Left colon (tissue), 2 donors: ENCODE results near the gene SLC39A11. TPM values are rescaled to one million over a fixed set of nuclear protein-coding genes. Genes with fewer than 3 reads are reported as not detected.
A peak's percentile ranks its signal among the peaks of the same experiment; 100 is the strongest.
"Not testable (repeated sequence)": the region's sequence is repeated elsewhere in the genome, so short reads cannot be mapped to it uniquely, and the experiment has no call there.

Experiments used
- ATAC-seq: fragments of 200-7000 bp; cut with Tn5 transposase; one replicate; pipeline ENCODE4 v1.9.1; 2020; ENCODE audit warnings: mild to moderate bottlenecking, moderate library complexity
- DNase-seq, 2 donors: peaks; one replicate each; pipeline ENCODE4 v3.0.0-alpha.2; 2020
- intact Hi-C, 2 donors: fragments of 100-400 bp; cut with DNase I in 1 of 2; cut with micrococcal nuclease in 1 of 2; formaldehyde crosslinking; loops; one replicate each; pipeline versions ENCODE4 v1.11.2 to v1.14.0; 2022; cut with DNase I, micrococcal nuclease
- total RNA-seq, 2 donors: library from RNA; stranded (reverse); fragmentation: NEBNext Ultra II Directional; extraction: Animal tissue kit (Norgen Biotek cat#: 25700); gene quantifications; one replicate each; pipeline ENCODE4 v1.2.1, GENCODE V29; 2021
- donor health status: DM: no; HTN: no; CAD: no.
- donor health status: DM: yes; HTN: yes; CAD: no.

Gene SLC39A11
- total RNA-seq, 2 donors from 2014 or later: 67.4 to 89.8 TPM

DNA sequence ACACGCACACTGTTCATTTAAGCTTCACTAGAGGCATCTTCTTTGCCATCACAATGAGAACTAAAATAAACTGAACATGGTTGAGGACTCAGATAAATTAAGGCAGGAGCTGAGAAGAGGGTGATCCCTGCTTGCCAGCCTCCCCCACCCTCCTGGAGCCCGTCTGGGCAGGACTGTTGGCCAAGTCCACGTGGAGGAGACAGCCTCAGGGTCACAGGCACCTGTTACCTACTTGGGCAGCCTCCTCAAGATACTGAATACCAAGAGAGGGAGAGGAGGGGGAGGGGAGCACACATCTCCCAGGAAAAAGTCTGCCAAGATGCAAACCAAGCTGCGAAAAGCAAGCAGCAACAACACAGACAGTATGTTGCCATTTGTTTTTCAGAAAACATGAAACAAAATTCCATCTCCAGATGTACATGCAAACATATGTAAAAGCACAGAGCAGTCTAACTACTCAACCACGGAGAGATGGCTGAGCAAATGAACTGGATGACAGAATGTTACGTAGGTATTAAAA is 67.4 kb downstream of the SLC39A11 start:
- intact Hi-C loops: no loop called here
- ATAC-seq (no peak), DNase-seq (no peak)

- no peak for ATAC-seq
- DNase-seq: no peak
- intact Hi-C loops: no loop called here
These were observed 68.7 kb downstream of the SLC39A11 start for GRCh38 chr17:73023759-73024158.

DNA sequence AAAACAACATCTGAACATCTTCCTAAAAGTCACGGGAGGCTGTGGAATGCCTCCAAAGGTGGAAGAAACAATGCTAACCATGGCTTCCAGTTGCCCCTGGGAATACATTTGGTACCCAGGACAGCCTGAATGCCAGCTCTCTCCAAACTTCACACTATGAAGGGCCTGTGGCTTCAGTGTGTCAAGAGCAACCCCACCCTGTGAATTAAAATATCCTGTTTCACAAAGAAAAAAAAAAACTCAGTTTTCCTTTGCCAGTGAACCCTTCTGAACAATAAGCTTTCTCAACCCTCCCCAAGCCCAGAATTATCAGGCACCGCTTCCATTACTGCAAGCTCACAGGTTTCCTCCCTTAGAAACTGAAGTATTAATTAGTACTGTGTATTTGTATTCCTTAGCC is 69.8 kb downstream of the SLC39A11 start:
- intact Hi-C loops: no loop called here
- DNase-seq: no peak
- no peak for ATAC-seq

DNA sequence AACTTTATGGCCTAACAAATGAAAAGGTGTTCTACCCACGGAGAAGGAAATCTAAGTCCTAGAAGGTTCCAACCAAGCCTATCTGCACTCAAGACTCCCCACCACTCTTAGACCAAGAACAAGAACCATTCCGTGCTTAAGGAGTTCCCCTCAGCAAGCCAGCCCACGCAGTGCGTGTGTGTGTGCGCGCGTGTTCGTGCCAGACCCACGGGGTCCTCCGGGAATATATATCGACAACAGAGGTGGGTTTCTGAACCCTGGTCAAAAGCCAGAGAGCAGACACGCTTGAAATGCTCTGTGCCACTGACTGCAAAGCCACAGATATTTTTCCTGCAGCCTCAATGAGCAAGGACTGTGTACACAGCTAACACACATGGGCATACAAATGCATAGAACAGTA is 70.7 kb downstream of the SLC39A11 start:
- ATAC-seq (no peak), DNase-seq (no peak)
- intact Hi-C loops: no loop called here

- DNase-seq (no peak), ATAC-seq (no peak)
- intact Hi-C loops: no loop called here
These were observed 72.4 kb downstream of the SLC39A11 start for GRCh38 chr17:73020110-73020509.

GRCh38 chr17:73018599-73018998 is 73.9 kb downstream of the SLC39A11 start:
- no peak for DNase-seq
- no peak for ATAC-seq
- intact Hi-C loops: no loop called here

DNA sequence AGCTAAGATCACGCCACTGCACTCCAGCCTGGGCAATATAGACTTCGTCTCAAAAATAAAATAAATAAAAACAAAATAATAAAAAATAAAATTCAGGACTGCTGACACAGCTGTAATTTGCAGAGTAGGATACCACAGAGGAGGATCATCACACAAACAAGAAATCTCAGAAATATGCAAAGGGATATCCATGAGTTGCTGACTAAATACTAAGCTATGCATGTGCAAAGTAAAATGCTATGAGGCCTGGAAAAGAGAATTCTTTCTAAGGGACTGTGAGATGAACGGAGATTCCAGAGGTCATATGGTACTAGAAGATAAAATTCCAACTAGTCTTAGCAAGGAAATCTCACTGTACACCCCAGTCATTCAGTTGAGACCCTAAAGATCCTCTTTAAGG is 74.8 kb downstream of the SLC39A11 start:
- ATAC-seq (no peak), DNase-seq (no peak)
- intact Hi-C loops: no loop called here

DNA sequence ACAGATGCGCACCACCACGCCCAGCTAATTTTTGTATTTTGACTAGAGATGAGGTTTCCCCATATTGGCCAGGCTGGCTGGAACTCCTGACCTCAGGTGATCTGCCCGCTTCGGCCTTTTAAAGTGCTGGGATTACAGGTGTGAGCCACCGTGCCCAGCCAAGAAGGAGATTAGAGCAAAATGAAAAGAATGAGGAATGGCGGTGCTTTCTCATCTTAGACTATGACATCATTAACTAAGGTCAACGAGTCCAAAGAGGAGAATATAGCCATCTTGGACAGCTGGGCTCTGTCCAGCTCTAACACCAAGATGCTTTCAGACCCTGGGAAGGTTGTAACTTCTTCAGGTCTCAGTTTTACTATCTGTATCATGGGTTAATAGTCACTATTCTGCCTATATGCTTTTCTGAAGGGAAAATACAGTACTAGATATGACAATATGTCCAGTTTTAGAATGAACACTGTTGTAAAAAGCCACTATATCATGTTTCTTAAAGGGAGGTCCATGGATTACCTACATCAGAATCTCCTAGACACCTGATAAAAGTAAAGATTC is 76.7 kb downstream of the SLC39A11 start:
- intact Hi-C loops: no loop called here
- ATAC-seq (no peak), DNase-seq (no peak)

- intact Hi-C loops: no loop called here
- no peak for DNase-seq
- no peak for ATAC-seq
These were observed 78.4 kb downstream of the SLC39A11 start for GRCh38 chr17:73013816-73014663.

DNA sequence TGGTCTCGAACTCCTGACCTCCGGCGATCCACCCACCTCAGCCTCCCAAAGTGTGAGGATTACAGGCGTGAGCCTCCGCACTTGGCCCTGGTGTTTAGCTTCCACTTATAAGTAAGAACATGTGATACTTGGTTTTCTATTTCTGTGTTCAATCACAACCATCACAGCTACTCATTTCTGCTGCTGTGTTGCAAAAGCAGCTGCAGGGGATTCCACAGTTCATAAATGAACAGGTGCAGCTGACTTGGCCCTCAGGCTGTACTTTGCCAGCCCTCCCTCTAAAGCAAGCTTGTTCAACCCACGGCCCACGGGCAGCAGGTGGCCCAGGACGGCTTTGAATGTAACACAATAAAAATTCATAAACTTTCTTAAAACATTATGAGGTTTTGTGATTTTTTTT is 79.2 kb downstream of the SLC39A11 start:
- ATAC-seq (no peak), DNase-seq (no peak)
- intact Hi-C loops: no loop called here

- ATAC-seq (peak; percentile 65), DNase-seq (peak in 1 of 2 donors; percentile 14)
- intact Hi-C loops: no loop called here
These were observed 81.4 kb downstream of the SLC39A11 start for GRCh38 chr17:73011016-73011486.

GRCh38 chr17:73010414-73010813 is 82.1 kb downstream of the SLC39A11 start:
- DNase-seq (no peak), ATAC-seq (peak; percentile 71)
- intact Hi-C loops: no loop called here

- DNase-seq (peak; percentile 32 to 34), ATAC-seq (peak; percentile 78)
- intact Hi-C loops: no loop called here
These were observed 85.1 kb downstream of the SLC39A11 start for GRCh38 chr17:73007407-73007806.

DNA sequence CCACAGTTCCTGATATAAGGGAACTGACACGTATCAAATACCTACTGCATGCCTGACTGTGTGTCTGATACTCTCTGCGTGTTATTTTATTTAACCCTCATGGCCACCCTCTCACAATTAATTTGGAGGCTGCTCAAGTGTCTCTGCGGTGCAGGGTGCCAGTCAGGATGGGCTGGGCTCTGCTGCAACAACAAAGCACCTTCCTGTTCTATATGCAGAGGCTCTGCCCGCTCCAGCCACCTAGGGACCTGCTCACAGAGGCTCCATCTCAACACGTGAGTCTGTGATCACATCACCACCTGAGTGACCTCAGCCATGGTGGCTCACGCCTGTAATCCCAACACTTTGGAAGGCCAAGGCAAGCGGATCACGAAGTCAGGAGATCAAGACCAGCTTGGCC is 87.1 kb downstream of the SLC39A11 start:
- no peak for ATAC-seq
- DNase-seq: no peak
- intact Hi-C loops: no loop called here

DNA sequence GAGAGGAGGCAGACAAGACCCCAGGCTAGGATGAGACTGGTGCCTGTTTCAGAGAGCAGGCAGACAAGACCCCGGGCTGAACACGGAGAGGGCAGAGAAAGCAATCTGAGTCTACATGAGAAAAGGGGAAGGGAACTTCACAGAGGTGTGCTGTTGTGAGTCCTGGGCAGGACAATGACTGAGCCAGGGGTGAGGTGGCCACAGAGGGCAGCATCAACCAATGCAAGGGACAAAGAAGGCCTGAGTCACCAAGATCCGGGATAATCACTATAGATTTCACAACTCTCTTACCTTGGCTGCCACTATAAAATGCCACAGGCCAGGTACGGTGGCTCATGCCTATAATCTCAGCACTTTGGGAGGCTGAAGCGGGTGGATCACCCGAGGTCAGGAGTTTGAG is 89.0 kb downstream of the SLC39A11 start:
- no peak for DNase-seq
- ATAC-seq: peak; percentile 56

GRCh38 chr17:73000832-73001231 is 91.7 kb downstream of the SLC39A11 start:
- DNase-seq: no peak
- no peak for ATAC-seq
- intact Hi-C loops: no loop called here

More for the DNA sequence above, 89.0 kb downstream of the SLC39A11 start:
- intact Hi-C loops: no loop called here

DNA sequence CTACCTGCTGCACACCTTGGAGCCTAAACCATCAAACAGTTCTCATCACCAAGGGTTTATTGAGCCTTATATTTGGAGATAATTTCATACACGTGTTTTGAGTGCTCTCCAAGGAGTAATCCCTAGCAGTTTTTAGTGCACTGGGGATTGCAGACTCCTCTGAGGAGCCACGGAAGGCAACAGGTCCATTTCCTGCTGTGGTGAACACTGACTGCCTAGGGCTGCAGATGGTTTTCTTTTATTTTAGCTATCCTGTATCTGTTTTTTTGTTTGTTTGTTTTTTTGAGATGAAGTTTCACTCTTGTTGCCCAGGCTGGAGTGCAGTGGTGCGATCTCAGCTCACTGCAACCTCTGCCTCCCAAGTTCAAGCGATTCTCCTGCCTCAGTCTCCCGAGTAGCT is 93.0 kb downstream of the SLC39A11 start:
- ATAC-seq, DNase-seq, intact Hi-C loops: not testable (repeated sequence)

GRCh38 chr17:72998343-72998742 is 94.1 kb downstream of the SLC39A11 start:
- intact Hi-C loops: no loop called here
- DNase-seq (no peak), ATAC-seq (no peak)

GRCh38 chr17:72997559-72997958 is 94.9 kb downstream of the SLC39A11 start:
- ATAC-seq (no peak), DNase-seq (no peak)
- intact Hi-C loops: no loop called here

- DNase-seq (no peak), ATAC-seq (no peak)
- intact Hi-C loops: no loop called here
These were observed 95.7 kb downstream of the SLC39A11 start for GRCh38 chr17:72996791-72997190.
